WTC11 (cell line): Measurements from ENCODE around the gene OR2D3.
"Not testable (repeated sequence)": the region's sequence is repeated elsewhere in the genome, so short reads cannot be mapped to it uniquely, and the experiment has no call there.

Source experiments
- CREB1 ChIP-seq: sonication (generic); formaldehyde crosslinking; IDR thresholded peaks from 2 replicates; pipeline ENCODE4 v1.8.0; 2023; ENCODE audit warnings: mild to moderate bottlenecking, missing genetic modification reagents
- CTCF ChIP-seq: fragments of 200-600 bp; IDR thresholded peaks from 2 replicates; pipeline ENCODE4 v1.8.0; 2022; ENCODE audit warnings: antibody characterized with exemption
- ETV6 ChIP-seq: sonication (generic); formaldehyde crosslinking; IDR thresholded peaks from 2 replicates; pipeline ENCODE4 v1.8.1; 2022; ENCODE audit warnings: mild to moderate bottlenecking, missing genetic modification reagents
- GABPB1 ChIP-seq: sonication (generic); formaldehyde crosslinking; IDR thresholded peaks from 2 replicates; pipeline ENCODE4 v1.8.1; 2023; ENCODE audit warnings: mild to moderate bottlenecking, missing genetic modification reagents
- PRDM15 ChIP-seq: sonication (generic); formaldehyde crosslinking; IDR thresholded peaks from 2 replicates; pipeline ENCODE4 v1.8.0; 2022; ENCODE audit warnings: missing genetic modification reagents
- SP1 ChIP-seq: sonication (generic); formaldehyde crosslinking; conservative IDR thresholded peaks from 2 replicates; pipeline ENCODE4 v1.8.1; 2022; ENCODE audit warnings: missing genetic modification reagents
- ZNF138 ChIP-seq: sonication (generic); formaldehyde crosslinking; conservative IDR thresholded peaks from 2 replicates; pipeline ENCODE4 v1.8.1; 2022; ENCODE audit warnings: mild to moderate bottlenecking, moderate library complexity, missing genetic modification reagents
- TF ChIP-seq, protein P1 (sequence below): sonication (generic); formaldehyde crosslinking; IDR thresholded peaks from 2 replicates; pipeline ENCODE4 v1.8.0; 2022; ENCODE audit warnings: mild to moderate bottlenecking, missing genetic modification reagents

DNA sequence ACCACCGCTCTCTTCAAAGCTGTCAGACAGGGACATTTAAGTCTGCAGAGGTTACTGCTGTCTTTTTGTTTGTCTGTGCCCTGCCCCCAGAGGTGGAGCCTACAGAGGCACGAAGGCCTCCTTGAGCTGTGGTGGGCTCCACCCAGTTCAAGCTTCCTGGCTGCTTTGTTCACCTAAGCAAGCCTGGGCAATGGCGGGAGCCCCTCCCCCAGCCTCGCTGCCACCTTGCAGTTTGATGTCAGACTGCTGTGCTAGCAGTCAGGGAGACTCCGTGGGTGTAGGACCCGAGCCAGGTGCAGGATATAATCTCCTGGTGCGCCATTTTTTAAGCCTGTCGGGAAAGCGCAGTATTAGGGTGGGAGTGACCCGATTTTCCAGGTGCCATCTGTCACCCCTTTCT, 33.4 kb downstream of the OR2D3 start:
- TF ChIP-seq ETV6; CTCF; GABPB1 (CRISPR knock-in tag); ZNF138 (CRISPR knock-in tag); PRDM15 (CRISPR knock-in tag); SP1 (CRISPR knock-in tag); CREB1 (CRISPR knock-in tag): not testable (repeated sequence)
- TF ChIP-seq, protein P1, sequence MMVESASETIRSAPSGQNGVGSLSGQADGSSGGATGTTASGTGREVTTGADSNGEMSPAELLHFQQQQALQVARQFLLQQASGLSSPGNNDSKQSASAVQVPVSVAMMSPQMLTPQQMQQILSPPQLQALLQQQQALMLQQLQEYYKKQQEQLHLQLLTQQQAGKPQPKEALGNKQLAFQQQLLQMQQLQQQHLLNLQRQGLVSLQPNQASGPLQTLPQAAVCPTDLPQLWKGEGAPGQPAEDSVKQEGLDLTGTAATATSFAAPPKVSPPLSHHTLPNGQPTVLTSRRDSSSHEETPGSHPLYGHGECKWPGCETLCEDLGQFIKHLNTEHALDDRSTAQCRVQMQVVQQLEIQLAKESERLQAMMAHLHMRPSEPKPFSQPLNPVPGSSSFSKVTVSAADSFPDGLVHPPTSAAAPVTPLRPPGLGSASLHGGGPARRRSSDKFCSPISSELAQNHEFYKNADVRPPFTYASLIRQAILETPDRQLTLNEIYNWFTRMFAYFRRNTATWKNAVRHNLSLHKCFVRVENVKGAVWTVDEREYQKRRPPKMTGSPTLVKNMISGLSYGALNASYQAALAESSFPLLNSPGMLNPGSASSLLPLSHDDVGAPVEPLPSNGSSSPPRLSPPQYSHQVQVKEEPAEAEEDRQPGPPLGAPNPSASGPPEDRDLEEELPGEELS (CRISPR knock-in tag), result not testable (repeated sequence)
